IPS-NIHi7 (cell line): ENCODE measurements around the gene AHNAK2.
A peak's percentile ranks its signal among the peaks of the same experiment; 100 is the strongest.

Experiments used
- DNase-seq: peaks from one replicate; pipeline ENCODE4 v3.0.0; 2012; ENCODE audit warnings: mixed read lengths; ENCODE audit errors: extremely low spot score

AHNAK2 gene

DNA sequence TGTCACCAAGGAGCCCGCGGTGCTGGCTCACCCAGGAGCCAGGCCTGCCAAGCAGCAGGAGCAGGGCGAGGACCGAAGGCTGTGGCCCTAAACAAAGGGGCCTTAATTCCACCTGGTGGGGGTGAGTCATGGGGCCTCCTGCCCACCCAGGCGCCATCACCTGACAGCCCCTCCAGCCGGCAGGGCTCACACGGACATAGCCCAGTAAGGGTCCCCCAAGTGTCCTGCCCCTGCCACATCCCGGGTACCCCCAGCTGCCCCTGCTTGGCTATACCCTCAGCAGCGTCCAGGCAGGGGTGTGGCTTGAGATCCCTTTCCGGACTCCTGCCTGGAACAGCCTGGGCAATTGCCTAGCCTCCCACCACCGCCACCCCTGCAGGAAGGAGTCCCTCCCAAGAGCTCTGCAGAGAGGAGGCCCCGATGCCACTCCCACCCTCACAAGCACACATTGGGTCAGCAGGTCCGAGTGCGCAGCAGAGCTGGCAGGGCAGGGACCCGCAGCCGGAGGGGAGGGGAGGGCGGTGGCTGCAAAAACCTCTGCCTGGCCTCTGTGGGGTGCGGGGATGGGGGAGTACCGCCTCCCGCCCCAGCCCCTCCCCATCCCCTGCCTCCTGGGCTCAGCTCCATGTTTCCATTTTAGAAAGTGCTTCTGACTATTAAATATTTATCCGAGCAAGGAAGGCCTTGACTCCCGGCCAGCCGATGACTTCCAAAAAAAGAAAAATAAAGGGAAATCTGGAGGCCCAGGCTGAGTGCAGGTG, 4.6 kb downstream of the AHNAK2 start:
- DNase-seq, result no peak

DNA sequence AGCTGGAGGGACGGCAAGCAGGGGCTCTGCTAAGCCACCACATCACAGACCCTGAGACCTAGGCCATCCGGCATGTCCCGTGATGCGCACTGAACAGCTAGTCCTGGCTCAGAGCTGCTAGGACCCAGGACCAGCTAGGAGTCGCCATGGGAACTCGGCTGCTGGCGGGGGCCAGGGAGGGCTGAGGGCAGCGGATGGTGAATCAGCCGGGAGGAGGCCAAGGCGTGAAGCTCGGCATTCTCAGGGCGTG, 5.1 kb downstream of the AHNAK2 start:
- DNase-seq, result peak; percentile 50

DNA sequence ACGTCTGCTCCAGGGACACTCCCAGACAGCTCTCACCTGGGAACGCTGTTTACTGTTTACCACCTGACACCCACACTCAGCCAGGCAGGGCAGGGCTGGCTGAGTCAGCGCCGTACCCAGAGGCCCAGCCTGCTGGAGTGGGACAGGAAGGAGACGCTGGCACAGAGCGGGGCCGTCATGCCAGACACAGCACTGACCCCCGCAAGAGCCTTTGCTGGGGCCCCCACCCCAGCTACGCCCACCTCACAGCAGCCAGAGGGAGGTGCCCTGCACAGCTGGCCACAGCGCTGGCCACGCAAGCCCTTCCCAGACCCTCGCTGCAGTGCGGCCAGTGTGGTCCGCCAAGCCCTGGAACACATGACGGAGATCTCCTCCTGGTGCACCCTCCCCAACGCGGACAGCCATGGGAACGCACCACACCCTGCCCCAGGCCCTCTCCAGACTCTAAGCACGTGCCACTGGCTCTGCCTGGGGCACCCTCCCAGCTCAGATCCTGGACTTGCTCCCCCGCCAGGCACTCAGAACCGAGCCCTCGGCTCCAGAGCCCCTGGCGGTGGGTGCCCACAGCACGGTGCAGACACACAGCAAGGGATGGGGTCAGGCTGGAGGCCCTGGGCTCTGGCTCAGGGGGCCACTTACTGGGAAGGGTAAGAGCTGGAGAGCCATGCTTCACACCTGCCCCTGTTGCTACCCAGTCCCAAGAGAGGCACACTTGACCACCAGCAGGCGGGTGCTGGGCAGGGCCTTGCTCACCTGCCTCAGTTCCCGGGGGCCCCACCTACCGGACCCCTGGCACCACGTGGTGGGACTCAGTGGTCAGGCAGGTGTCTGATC, 5.7 kb downstream of the AHNAK2 start:
- DNase-seq, result no peak

DNA sequence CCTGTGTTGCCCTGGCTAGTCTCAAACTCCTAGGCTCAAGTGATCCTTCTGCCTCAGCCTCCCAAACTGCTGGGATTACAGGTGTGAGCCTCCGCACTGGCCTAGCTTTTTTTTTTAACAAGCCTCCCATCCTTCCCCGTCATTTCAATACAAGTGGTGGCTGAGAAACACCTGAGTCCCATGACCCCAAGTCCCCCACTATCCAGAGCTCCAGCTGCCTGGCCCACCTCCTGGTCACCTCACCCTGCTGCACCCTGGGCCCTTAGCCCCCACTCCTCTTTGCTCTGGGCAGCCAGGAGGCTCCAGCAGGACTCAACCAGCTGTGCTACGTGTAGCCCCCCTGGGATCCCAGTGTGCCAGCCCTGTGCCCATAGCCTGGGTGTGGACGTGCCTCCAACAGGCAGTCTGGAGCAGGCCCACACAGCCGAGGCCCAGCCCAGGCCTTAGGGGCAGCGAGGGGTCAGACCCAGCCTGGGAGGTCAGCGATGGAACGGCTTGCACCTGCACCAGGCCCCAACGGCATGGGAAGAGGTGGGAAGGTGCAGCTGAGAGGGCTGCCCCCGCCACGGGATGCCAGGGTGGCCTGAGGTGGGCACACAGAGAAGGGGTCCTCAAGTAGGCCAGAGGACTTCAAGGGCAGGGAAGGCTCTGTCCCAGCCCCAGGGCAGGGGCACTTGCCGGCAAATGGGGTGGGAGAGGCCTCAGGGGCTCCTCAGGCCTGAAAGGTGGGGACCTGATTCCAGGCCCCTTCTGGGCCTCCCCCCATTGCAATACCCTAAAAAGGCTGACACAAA, 6.5 kb downstream of the AHNAK2 start:
- DNase-seq, result no peak

DNA sequence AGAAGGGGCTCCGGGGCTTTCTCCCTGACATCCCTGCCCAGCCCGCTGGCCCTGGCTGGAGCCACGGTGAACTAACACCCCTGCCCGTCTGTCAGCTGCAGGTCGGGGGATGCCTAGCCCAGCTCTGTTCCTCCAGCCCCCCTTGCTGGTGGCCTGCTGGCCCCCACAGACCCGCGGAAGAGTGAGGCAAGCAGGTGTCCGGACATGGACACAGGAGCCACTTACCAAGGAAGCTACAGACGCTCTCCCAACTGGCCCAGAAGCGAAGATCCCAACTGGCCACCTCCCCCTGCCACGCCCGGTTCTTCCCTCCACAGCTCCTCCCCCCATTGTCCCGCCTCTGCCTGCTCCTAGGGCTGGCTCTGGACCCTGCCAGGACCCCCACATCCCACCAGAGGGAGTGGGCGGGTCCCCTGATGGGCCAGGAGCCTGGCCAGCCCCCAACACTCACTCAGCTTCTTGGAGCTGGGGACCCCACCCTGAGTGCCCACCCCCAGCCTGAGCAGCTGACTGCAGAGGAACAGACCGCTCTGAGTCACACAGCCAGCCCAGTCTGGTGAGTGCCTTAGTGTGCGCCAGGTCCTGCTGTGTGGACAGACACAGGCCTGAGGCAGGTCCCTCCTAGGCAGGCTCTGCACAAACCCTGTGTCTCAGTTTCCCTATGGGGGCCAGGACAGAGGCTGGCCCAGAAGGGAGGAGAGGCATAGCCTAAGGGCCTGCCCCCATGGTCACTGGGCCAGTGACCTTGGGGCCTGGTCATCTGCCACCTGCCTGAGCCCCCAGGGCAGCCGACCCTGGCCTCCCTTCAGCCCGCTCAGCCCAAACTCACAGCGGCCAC, 7.7 kb downstream of the AHNAK2 start:
- no peak for DNase-seq

DNA sequence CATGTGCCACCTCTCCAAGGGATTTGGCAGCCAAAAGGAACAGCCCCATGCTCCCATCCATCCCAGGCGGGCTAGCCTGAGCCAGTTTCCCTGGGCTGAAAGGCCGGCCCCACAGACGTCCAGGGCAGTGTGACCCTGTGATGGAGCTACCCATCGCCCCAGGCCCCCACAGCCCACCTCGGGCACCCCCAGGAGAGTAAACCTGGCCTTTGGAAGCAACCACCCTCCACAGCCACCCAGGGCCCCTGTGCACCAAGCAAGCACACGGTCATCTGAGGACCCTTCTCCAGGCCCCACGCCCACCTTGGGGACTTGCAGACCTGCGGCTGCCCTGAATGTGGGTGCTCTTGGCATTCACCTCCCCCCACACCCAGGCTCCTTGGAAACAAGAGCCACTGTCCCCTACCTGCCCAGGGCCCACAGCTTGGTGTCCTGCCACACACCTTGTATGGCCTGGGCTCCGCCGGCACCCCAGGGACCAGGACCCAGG, 8.4 kb downstream of the AHNAK2 start:
- DNase-seq, result no peak

DNA sequence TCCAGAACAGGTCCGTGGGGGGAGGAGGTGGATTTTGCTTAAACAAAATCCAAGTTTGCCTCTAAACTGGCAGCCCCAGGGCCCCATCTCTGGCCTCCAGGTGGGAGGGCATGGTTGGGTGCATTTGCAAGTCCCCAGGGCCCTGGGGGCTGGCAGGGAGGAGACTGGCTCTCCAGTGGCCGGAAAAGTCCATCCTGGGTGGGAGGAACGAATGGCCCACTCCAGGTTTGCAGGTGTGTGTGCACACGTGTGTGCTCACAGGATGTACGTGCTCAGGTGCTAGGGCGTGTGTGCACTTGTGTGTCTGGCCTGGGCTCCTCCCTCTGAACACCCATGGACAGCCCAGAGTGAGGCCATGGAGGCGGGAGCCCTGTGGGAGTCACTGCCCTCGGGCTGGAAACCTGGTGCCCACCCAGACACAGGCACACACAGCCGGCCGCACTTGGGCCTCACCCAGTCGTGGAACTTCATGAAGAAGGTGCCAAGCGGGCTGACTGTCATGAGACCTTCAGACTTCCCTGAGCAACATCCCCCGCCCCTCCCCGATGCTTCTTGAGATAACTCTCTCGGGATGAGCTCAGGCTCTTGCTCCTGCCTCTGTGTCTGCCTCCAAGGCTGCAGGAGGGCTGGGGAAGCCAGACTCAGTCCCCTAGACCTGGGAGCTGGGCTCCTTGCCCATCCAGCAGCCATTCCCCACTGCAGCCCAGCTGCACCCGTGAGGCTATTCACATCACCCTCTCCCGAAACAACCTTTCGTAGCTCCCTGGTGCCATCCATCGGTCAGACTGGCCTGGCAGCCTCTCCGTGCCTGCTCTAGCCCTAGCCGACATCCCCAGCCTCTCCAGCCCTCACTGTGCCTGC, 9.4 kb downstream of the AHNAK2 start:
- DNase-seq, result no peak

DNA sequence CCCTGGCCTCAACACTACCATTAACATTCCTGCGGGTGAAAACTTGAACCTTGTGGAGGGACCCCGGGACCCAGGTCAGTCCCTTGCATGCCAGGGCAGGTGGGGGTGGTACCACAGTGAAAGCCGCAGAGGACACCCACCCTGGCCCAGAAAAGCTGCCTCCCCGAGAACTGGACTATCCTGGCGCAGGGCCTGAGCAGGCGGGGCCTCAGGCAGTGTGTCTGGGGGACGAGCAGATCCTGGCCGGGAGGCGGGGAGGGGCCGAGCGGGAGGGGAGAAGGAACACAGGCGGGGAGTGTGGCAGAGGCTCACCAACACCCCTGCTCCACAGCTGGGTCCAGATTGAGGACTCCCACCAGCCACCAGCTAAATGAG, 10.0 kb downstream of the AHNAK2 start:
- peak; percentile 68 for DNase-seq

DNA sequence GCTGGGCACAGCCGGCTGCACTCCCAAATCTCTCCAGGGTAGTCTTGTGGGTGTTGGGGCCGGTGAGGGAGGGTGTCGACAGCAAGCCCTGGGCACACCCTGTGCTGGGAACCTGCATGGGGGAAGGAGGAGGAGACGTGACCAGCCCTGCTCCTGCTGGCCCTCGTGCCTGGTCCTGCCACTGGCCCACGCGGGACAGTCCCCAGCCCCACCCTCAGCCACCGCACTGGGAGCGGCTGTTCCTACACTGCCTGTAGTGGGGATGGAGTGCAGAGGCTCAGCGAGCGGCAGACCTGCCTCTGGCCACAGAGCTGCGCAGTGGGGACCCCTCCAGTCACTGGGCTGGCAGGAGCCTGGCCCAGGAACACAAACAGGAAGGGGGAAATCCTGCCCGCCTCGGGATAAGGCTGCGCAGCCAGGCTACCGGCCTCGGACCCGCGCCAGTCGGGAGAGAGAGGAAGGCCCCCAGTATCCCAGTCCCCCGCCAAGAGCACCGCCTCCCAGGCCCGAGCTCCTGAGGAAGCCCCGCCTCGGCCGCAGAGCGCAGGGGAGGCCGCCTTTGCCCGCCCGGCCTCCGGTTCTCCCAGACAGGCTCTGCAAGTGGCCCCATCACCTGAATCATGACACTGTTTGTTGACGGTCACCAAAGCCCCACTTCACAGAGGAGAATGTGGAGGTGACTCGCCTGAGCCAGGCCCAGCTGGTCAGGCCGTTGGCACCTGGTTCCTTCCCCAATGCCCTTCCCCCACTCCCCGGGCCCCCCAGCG, 10.6 kb downstream of the AHNAK2 start:
- peak; percentile 70 for DNase-seq

DNA sequence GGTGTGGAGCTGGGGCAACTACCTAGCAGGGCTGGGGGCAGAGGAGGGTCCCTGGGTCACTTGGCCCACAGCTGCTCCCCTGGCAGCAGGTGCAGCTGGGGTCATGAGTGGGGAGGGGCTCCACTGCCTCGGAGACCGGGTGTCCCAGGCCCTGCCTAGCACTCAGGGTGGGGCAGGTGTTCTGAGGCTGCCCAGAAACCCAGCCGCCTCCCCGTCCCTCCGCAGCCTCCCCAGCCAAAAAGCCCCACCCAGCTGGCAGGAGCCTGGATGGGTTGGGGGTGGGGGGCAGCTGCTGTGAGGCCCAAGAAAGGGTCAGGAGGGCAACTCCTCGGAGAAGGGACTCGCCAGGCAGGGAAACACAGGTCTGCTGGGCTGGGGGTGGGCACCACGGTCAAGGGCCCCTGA, 11.2 kb downstream of the AHNAK2 start:
- DNase-seq, result no peak

DNA sequence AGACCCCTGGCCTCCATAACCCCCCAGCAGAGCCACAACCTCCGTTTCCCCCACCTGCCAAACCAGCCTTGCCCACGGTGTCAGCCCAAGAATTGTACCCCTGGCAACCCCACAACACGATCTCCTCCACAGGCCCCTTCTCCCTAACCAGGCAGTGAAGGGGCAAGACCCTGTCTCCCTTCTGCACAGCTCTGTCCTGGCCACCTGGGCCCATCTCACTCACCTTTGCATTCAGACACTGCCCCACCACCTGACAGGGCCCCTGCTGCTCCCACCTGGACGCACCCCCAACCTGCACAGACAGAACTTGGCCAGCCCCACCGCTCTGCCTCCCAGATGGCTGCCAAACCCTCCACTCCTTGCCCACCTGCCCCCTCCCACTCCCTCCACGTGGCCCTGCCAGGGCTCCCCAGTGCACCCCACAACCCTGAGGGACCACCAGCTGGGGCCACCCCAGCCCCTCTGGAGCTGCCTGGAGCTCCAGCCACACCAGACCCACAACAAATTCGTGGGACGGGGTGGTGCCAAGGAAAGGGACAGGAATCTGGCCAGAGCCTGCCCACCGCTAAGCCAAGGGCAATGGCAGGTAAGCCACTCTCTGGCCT, 11.8 kb downstream of the AHNAK2 start:
- DNase-seq, result no peak

DNA sequence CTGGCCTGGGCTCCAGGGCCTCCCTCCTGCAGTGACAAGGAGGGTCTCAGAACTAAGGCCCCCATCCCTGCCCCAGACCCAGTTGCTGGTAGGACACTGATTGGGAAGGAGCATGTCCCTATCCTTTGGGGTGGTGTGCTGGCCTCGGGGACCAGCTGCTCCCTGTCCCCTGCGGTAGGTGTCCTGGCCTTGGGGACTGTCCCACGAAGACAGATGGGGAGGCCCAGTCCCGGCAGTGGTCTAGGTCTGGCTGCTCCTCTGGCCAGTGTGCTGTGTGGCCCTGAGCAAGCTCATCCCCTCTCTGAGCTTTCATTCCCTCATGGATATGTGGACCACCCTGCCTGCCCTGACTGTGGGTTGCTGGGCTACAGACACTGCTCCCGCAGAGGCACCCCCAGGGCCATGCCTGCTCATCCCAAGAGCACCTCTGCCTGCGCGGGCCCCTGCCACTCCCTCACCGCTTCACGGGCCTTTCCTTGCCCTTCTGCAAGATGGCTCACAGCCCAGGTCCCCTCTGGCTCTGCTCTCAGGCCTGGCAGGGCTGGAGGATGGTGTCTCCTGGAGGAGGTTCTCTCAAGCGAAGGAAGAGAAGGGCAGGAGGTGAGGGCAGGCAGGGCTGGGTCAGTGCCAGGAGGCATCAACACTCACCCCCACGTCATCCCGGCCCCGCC, 12.5 kb downstream of the AHNAK2 start:
- DNase-seq, result no peak

DNA sequence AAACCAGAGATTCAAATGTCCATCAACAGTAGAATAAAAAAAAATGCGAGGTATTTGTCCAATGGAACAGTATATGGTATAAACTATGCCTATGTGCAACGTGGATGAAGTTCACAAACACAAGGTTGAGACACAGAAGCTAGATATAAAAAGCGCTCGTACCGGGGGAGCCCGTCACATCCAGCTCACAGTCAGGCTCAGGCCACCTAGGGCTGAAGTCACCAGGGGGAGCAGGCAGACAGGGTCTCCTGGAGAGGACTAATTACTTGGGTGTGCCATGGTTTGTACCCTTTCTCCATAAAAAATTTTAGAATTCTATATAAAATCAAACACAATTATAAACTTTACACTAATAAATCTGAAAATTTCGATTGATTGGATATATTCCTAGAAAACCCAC, 13.6 kb downstream of the AHNAK2 start:
- no peak for DNase-seq

DNA sequence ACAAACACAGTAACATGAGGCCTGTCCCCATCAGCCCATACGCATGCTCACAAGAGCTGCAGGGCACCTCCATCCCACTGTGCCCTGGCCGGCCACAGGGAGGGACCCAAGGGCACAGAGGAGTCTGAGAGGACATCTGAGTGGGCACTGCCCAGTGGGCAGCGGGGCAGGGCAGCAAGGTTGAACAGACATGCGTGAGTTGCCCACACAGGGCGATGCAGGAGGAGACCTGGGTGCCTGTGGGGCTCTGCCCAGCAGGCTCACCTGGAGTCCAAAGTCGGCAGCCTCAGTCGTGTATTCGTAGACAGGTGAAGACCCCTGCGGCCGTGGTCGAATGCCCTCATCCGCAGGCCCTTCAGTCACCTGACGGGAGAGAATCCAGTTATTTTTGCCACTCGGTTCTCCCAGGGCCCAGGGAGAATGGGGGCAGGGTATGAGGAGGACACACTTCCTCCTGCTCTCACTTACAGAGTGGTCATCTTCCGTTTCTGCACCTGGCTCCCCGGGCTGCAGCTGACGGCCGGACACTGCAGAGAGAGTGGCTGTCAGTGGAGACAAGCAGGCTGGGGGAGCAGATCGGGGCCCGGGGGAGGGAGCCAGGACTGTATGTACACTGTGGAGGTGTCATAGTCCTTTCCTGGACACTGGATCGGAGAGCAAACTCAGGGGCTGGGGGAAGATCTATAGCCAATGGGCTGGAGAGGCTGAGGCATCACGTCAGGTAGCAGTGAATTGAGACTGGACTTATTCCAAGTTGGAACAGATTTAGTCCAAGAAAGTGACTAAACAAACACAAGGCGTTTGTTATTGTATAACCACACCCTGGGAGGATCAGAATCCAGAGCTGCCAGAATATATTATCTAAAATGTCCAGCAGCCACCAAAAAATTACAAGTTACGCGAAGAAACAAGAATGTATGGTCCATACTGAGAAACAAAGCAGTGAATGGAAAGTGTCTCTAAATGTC, 20.7 kb downstream of the AHNAK2 start:
- DNase-seq, result no peak

DNA sequence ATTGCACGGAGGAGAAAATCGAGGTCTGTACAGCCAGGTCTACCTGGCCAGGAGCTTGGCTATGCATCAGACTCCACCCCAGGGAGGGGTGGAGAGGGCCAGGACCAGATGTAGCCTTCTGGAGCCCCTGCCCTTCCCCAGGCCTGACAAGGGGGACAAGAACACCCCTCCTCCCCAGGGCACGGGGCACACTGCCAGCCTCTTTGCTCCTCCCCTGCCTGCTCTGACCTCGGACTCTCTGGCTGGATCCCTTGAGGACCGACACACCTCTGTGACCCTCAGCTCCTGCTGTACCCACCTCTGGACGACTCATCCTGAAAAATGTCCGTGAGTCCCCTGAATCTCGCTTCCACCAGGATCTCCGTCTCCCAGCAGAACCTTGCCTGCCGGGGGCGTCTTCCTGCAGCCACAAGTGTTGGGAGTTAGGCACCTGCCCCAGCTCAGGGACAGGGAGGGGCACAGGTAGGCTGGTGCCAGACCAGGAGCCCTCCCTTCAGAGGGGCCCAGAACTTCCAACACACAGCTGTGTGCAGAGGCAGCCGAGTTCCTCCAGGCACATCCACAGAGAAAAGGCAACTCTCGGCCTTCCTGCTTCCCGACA, 21.8 kb downstream of the AHNAK2 start:
- DNase-seq, result no peak

DNA sequence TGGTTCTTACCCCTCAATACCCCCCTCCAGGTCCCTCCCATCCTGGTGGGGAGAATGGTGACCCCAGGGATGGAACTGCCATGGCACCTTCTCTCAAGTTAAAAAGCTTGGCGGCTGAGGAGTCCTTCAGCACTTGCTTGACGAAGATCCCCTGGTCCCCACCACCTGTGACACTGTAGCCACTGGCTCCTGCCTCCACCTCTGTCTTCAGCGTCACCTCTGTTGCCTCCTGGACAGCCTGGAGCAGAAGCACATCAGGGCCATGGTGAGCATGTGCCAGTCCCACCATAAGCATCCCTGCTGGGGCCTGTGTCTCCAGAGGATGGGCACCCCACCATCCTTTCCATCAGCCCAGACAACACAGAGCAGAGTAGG, 22.8 kb downstream of the AHNAK2 start:
- no peak for DNase-seq

DNA sequence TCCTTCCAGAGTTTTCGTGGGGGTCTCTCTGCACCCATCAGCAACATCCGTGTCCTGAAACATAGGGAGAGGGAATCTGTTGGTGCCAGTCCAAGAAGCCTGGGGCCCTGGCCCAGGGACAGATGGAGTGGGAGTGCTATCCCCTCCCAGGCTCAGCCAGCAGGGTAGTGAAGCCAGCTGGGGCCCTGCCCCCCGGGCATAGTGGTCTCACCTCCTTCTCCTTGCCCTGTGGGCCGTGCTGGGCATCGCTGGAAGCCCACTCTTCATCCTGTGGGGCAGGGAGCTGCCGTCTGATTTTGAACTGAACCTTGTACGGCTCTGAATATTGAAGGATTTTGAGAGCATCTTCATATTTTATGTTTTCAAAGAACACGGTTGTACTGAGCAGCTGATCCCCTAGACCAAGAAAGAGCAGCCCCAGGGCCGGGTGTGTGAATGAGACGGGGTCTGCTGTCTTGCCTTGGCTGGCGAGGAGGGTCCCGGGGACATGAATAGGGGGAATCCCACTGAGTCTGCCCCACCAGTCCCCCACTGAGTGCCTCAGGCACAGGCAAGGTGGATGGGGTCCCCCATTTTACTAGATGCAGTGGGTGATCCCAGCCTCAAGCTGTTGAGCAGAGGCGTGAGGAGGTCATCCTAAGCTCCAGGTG, 23.3 kb downstream of the AHNAK2 start:
- no peak for DNase-seq
